Omental fat pad (tissue), 4 donors: Measurements from ENCODE around the gene MBP. TPM values are rescaled to one million over a fixed set of nuclear protein-coding genes. Genes with fewer than 3 reads are reported as not detected.

Source experiments
- ATAC-seq: fragments of 150-250 bp; one replicate; pipeline ENCODE4 v1.9.1; 2016; ENCODE audit warnings: mild to moderate bottlenecking, moderate library complexity; ENCODE audit not compliant: low FRiP score
- DNase-seq: peaks from one replicate; pipeline ENCODE4 v3.0.0-alpha.2; 2019; ENCODE audit warnings: low spot score
- total RNA-seq, 4 donors: library from RNA; depleted of rRNA; stranded (reverse); fragments of >200 nt; gene quantifications; one replicate each; pipeline ENCODE4 v1.1.0, GENCODE V29; 2016
- TF ChIP-seq, protein P1 (sequence below), 3 donors: fragments of 450-650 bp; IDR thresholded peaks; one replicate each; pipeline ENCODE4 v1.5.1; 2016 to 2017; ENCODE audit warnings: antibody characterized with exemption in 3 of 3, mild to moderate bottlenecking in 3 of 3, moderate library complexity in 2 of 3

The MBP gene
- total RNA-seq, 4 donors from 2014 or later = 27.4 to 50.9 (median 36.0) TPM

DNA sequence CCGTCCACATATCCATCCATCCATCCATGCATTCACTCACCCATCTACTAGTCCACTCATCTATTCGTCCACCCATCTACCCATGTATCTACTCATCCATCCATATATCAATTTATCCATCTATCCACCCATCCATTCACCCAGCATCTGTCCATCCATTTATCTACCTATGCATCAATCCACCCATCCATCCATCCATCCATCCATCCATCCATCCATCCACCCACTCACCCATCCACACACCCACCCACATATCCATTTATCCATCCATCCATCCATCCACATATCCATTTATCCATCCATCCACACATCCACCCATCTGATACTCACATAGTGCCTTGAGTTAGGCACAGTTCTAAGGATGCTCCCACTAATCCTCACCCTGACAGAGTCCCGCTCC lies 99.0 kb downstream of the MBP start:
- ATAC-seq (no peak), DNase-seq (no peak)

DNA sequence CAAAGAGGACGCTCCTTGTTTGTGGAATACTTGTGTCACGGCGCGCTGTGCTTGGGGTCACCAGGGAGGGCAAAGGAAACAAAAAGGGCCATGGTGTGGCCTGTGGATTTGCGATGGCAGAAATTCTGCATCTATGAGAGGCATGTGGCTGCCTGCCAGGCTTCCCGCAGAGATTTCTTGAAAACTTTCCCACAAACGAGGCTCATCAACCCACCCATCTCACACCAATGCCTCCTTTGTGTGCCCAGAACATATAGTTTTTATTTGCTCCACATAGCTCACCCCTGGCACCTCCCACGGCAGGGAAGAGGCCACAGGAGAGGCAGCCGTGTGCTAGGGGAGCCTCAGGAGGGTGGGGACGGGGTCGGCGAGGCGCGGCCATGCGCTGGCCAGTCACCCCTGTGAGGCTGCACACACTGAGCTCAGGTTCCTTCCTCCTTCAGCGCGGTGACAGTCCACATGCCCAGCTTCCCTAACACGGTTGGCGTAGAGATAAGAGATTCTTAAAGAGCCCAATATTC lies 100.3 kb downstream of the MBP start:
- DNase-seq = no peak
- TF ChIP-seq, protein P1, sequence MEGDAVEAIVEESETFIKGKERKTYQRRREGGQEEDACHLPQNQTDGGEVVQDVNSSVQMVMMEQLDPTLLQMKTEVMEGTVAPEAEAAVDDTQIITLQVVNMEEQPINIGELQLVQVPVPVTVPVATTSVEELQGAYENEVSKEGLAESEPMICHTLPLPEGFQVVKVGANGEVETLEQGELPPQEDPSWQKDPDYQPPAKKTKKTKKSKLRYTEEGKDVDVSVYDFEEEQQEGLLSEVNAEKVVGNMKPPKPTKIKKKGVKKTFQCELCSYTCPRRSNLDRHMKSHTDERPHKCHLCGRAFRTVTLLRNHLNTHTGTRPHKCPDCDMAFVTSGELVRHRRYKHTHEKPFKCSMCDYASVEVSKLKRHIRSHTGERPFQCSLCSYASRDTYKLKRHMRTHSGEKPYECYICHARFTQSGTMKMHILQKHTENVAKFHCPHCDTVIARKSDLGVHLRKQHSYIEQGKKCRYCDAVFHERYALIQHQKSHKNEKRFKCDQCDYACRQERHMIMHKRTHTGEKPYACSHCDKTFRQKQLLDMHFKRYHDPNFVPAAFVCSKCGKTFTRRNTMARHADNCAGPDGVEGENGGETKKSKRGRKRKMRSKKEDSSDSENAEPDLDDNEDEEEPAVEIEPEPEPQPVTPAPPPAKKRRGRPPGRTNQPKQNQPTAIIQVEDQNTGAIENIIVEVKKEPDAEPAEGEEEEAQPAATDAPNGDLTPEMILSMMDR (IDR thresholded peaks at IDR 0.05) = no peak
- no peak for ATAC-seq

More for the DNA sequence above, 99.0 kb downstream of the MBP start:
- TF ChIP-seq, protein P1 (IDR thresholded peaks at IDR 0.05) = no peak

DNA sequence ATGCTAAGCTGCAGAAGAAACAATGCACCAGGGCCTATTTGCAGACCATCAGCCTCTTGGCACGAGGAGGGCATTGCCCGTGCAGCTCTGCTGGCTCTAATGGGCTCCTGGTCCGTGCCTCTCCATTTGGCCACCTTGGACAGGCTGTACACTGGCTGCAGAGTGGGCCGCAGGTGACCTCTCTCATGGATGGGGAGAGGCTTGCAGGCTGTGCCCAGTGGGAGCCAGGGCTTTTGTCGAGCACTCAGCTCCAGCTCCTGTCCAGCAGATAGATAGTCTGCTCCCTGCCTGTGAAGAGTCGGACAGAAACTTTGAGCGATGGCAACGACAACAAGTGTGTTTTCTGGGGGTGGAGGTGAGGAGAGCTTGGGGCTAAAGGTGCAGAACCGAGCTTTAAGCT lies 100.9 kb downstream of the MBP start:
- no peak for DNase-seq
- no peak for ATAC-seq
- TF ChIP-seq, protein P1 (IDR thresholded peaks at IDR 0.05) = no peak

DNA sequence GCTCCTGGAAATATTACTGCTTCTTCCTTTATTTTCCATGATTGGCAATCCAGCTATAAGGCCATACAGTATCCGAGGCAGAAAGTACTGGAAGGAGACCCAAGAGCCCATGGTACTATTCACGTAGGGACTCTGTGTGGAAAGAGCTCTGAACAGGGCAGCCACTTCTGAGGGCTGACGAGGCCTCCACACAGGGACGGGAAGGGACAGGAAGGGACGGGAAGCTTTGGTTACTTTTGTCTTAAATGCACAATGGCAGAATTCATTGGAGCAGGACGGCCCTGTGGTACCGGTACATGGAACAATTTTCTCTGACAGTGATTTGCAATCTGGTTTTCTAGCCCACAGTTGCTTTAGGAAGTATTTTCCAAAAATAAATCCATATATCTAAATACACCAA lies 102.4 kb downstream of the MBP start:
- DNase-seq (no peak), ATAC-seq (no peak)
- TF ChIP-seq, protein P1 (IDR thresholded peaks at IDR 0.05) = no peak

DNA sequence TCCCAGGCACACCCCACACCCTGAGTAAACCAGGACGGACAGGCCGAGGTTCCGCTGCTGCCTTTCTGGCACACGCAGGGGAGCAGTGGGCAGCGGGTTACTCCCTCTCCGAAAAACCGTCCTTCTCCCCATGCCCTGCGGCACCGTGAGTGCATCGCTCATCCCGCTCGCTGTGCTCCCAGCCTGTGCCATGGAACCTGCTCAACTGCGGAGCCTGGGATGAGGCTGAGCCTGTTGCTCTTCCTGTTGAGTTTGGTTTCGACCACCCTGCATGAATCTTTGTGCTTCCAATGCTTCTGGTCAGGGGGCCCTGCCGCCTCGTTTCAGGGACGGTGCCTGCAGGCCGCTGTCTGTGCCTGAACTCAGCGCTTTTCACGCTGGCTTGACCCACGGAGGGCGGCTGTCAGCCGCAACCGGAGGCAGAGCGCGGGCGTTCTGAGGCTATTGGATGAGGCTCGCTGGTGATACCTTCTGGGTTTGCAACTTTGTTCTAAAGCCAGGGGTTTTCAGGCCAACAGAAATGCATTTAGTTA lies 106.7 kb downstream of the MBP start:
- no peak for ATAC-seq

GRCh38 chr18:77025123-77025522 lies 107.5 kb downstream of the MBP start:
- TF ChIP-seq, protein P1 (IDR thresholded peaks at IDR 0.05) = no peak
- DNase-seq (no peak), ATAC-seq (no peak)

More for the DNA sequence above, 106.7 kb downstream of the MBP start:
- TF ChIP-seq, protein P1 (IDR thresholded peaks at IDR 0.05) = no peak
- DNase-seq = no peak

DNA sequence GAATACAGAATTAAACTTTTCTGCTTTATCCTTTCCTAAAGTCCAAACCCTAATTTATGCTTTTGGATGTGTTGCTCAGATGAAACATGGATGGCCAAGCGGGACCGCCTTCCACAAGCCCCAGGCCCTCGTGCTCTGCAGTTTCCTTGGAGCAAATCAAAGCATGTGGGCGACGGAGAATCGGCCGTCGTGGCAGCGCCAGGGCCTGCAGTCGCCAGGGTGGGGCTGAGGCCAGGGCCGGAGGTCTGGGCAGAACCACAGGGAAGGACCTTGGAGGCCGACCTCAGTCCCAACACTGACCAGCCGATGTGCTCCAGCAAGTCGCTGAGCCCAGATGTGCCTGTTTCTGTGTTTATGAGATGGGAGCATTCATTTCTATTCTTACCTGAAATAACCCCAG lies 108.1 kb downstream of the MBP start:
- ATAC-seq (no peak), DNase-seq (no peak)
- TF ChIP-seq, protein P1 (IDR thresholded peaks at IDR 0.05) = no peak
